ENCODE measurements around the gene TTC7B.

DNA sequence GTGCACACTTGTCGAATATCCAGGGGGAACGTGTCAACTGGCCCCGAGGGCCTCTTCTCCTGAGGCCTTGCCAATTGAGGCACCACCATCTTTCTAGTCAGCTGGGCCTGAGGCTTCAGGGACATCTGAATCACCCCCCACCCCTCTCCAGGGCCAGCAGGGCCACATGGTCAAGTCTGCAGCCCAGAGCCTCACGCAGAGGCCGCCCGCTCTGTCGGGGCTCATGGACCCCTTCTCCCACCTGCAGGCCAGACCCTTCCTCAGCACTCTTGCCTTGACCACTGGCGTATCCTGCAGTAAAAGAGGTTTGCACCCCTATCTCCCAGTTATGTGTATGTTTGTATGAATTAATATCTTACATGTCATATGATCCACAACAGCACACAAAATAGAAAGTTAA, 237.1 kb downstream of the TTC7B start:
- TF ChIP-seq SUZ12 (IDR thresholded peaks at IDR 0.05; ENCODE audit: extremely low read depth, insufficient read depth, insufficient read length) (no peak), ZNF274 (IDR thresholded peaks at IDR 0.05; ENCODE audit: low read depth, low read length) (no peak), YY1 (IDR thresholded peaks at IDR 0.05; ENCODE audit: insufficient read depth, insufficient read length) (no peak)

Data from NT2/D1 (cell line).